Smooth muscle cell (in vitro differentiated cells): ENCODE results near the gene TRPV5. TPM values are rescaled to one million over a fixed set of nuclear protein-coding genes. Genes with fewer than 3 reads are reported as not detected.

Source experiments
- DNase-seq: peaks from one replicate; lab custom pipeline; 2025; ENCODE audit not compliant: unreplicated experiment; lab: John Stamatoyannopoulos, UW
- H2AFZ ChIP-seq: fragments of 200-600 bp; sonication (generic); 2 replicates; pipeline ENCODE4 v1.6.0; 2016; ENCODE audit warnings: antibody characterized with exemption, low read depth, mild to moderate bottlenecking
- H3F3A ChIP-seq: fragments of 200-600 bp; sonication (generic); 2 replicates; pipeline ENCODE4 v1.6.0; 2017; ENCODE audit warnings: antibody characterized with exemption, low read depth
- H3K27ac ChIP-seq: fragments of 200-600 bp; sonication (generic); 2 replicates; pipeline ENCODE4 v1.5.1; 2016; ENCODE audit warnings: low read depth, mild to moderate bottlenecking
- H3K27me3 ChIP-seq: fragments of 200-600 bp; sonication (generic); 2 replicates; pipeline ENCODE4 v1.6.1; 2016; ENCODE audit warnings: low read depth, mild to moderate bottlenecking
- H3K36me3 ChIP-seq: fragments of 200-600 bp; sonication (generic); 2 replicates; pipeline ENCODE4 v1.5.1; 2016; ENCODE audit warnings: low read depth
- H3K4me1 ChIP-seq: fragments of 200-600 bp; sonication (generic); 2 replicates; pipeline ENCODE4 v1.5.1; 2016; ENCODE audit warnings: low read depth
- H3K4me2 ChIP-seq: fragments of 200-600 bp; sonication (generic); 2 replicates; pipeline ENCODE4 v1.6.0; 2016; ENCODE audit warnings: mild to moderate bottlenecking
- H3K4me3 ChIP-seq: fragments of 200-600 bp; sonication (generic); 2 replicates; pipeline ENCODE4 v1.5.1; 2016; ENCODE audit warnings: mild to moderate bottlenecking
- H3K79me2 ChIP-seq: fragments of 200-600 bp; sonication (generic); 2 replicates; pipeline ENCODE4 v1.6.0; 2016; ENCODE audit warnings: low read depth, mild to moderate bottlenecking
- H3K9ac ChIP-seq: fragments of 200-600 bp; sonication (generic); 2 replicates; pipeline ENCODE4 v1.6.0; 2016; ENCODE audit warnings: low read depth
- H3K9me3 ChIP-seq: fragments of 200-600 bp; sonication (generic); replicated peaks from 2 replicates; pipeline ENCODE4 v1.5.1; 2016; ENCODE audit warnings: low read depth
- H4K20me1 ChIP-seq: fragments of 200-600 bp; sonication (generic); 2 replicates; pipeline ENCODE4 v1.6.0; 2016; ENCODE audit warnings: low read depth
- CTCF ChIP-seq: fragments of 200-600 bp; sonication (generic); IDR thresholded peaks from 2 replicates; pipeline ENCODE4 v1.5.1; 2017; ENCODE audit warnings: borderline replicate concordance, mild to moderate bottlenecking, antibody characterized with exemption; ENCODE audit not compliant: insufficient read depth, poor library complexity, severe bottlenecking
- WGBS: methylation state at CpG from one replicate; pipeline ENCODE4 v1.1.7; 2016; ENCODE audit warnings: low lambda C conversion rate; 5-methylcytosine and 5-hydroxymethylcytosine counted together
- polyA plus RNA-seq: library from polyadenylated mRNA; unstranded; fragments of >200 nt; fragmentation: Nextera tagmentation; extraction: Ambion mirVana; gene quantifications from 2 replicates; pipeline ENCODE4 v1.2.1, GENCODE V29; 2016
- total RNA-seq: library from RNA; depleted of rRNA; stranded (reverse); fragments of >200 nt; gene quantifications from 2 replicates; pipeline ENCODE4 v1.2.3, GENCODE V29; 2014

Gene TRPV5
- total and polyA plus RNA-seq, 2 experiments from 2014 or later: not detected

GRCh38 chr7:142943706-142944268 lies 10.2 kb upstream of the TRPV5 start:
- no peak for DNase-seq
- no peaks in the 10 kb centered on the region for H3K27me3 ChIP-seq
- H3K79me2 ChIP-seq: no peaks in the 10 kb centered on the region
- no peaks in the 10 kb centered on the region for H3K4me1 ChIP-seq
- H3K9ac ChIP-seq: no peak overlapping the region
- H3K4me3 ChIP-seq: no peak overlapping the region
- H3K36me3 ChIP-seq: no peaks in the 10 kb centered on the region
- H3K9me3 ChIP-seq: no peaks in the 10 kb centered on the region
- no peak overlapping the region for H3K4me2 ChIP-seq
- no peak for TF ChIP-seq CTCF
- H3K27ac ChIP-seq: no peak overlapping the region
- WGBS: 94% methylated on average over 7 of the region's 7 CpGs
- H4K20me1 ChIP-seq: no peaks in the 10 kb centered on the region
- no peak overlapping the region for H2AFZ ChIP-seq
- H3F3A ChIP-seq: no peaks in the 10 kb centered on the region

GRCh38 chr7:142942746-142943145 lies 9.2 kb upstream of the TRPV5 start:
- no peaks in the 10 kb centered on the region for H4K20me1 ChIP-seq
- no peak overlapping the region for H2AFZ ChIP-seq
- no peak overlapping the region for H3K4me3 ChIP-seq
- no peaks in the 10 kb centered on the region for H3K79me2 ChIP-seq
- no peaks in the 10 kb centered on the region for H3K9me3 ChIP-seq
- no peak for DNase-seq
- H3K9ac ChIP-seq: no peak overlapping the region
- H3K36me3 ChIP-seq: no peaks in the 10 kb centered on the region
- TF ChIP-seq CTCF: no peak
- H3F3A ChIP-seq: no peaks in the 10 kb centered on the region
- H3K27ac ChIP-seq: no peak overlapping the region
- no peak overlapping the region for H3K4me2 ChIP-seq
- H3K4me1 ChIP-seq: no peaks in the 10 kb centered on the region
- WGBS: 97% methylated on average over 6 of the region's 6 CpGs
- no peaks in the 10 kb centered on the region for H3K27me3 ChIP-seq

GRCh38 chr7:142941541-142941940 lies 8.0 kb upstream of the TRPV5 start:
- TF ChIP-seq CTCF: no peak
- Histone ChIP-seq H3K9ac (no peak overlapping the region), H3K79me2 (no peaks in the 10 kb centered on the region), H2AFZ (no peak overlapping the region), H3F3A (no peaks in the 10 kb centered on the region), H3K9me3 (no peaks in the 10 kb centered on the region), H3K4me3 (no peak overlapping the region), H3K4me2 (no peak overlapping the region), H3K27ac (no peak overlapping the region), H3K4me1 (no peaks in the 10 kb centered on the region), H4K20me1 (no peaks in the 10 kb centered on the region), H3K27me3 (no peaks in the 10 kb centered on the region), H3K36me3 (no peaks in the 10 kb centered on the region)
- DNase-seq: no peak
- WGBS: 96% methylated on average over 7 of the region's 7 CpGs

GRCh38 chr7:142940966-142941535 lies 7.5 kb upstream of the TRPV5 start:
- H2AFZ ChIP-seq: no peak overlapping the region
- TF ChIP-seq CTCF: no peak
- H3K4me1 ChIP-seq: no peaks in the 10 kb centered on the region
- no peaks in the 10 kb centered on the region for H3K9me3 ChIP-seq
- no peak overlapping the region for H3K27ac ChIP-seq
- 84% methylated on average over 10 of the region's 10 CpGs for WGBS
- H4K20me1 ChIP-seq: no peaks in the 10 kb centered on the region
- H3K79me2 ChIP-seq: no peaks in the 10 kb centered on the region
- no peak for DNase-seq
- no peak overlapping the region for H3K4me3 ChIP-seq
- no peaks in the 10 kb centered on the region for H3K36me3 ChIP-seq
- no peaks in the 10 kb centered on the region for H3K27me3 ChIP-seq
- no peak overlapping the region for H3K4me2 ChIP-seq
- no peaks in the 10 kb centered on the region for H3F3A ChIP-seq
- no peak overlapping the region for H3K9ac ChIP-seq
